Kidney (tissue), 14 donors: Measurements from ENCODE around the gene SELPLG. TPM values are rescaled to one million over a fixed set of nuclear protein-coding genes. Genes with fewer than 3 reads are reported as not detected.
A peak's percentile ranks its signal among the peaks of the same experiment; 100 is the strongest.

Experiments used
- DNase-seq, 5 donors: peaks; one replicate each; pipeline ENCODE4 v3.0.0-alpha.2; 2013 to 2020
- FAIRE-seq: peaks from 2 replicates; lab custom pipeline; 2012; peaks lifted over from hg19 to GRCh38; lab: Jason Lieb, UNC
- H3K27ac ChIP-seq, 2 donors: one replicate each; pipeline ENCODE4 v1.7.0; 2013; ENCODE audit warnings: low read depth in 2 of 2, low read length in 2 of 2, inconsistent platforms in 1 of 2
- H3K27me3 ChIP-seq: one replicate; pipeline ENCODE4 v1.7.1; 2013; ENCODE audit warnings: low read length, inconsistent platforms; ENCODE audit not compliant: control insufficient read depth, insufficient read depth
- H3K36me3 ChIP-seq, 3 donors: one replicate each; pipeline versions ENCODE4 v1.7.0 to v1.7.1; 2013; ENCODE audit warnings: low read length in 3 of 3, control low read depth in 1 of 3, inconsistent platforms in 1 of 3; ENCODE audit not compliant: insufficient read depth in 3 of 3, control insufficient read depth in 2 of 3
- H3K4me1 ChIP-seq, 3 donors: one replicate each; pipeline versions ENCODE4 v1.7.0 to v1.7.1; 2013; ENCODE audit warnings: low read length in 3 of 3, inconsistent platforms in 1 of 3, low read depth in 1 of 3; ENCODE audit not compliant: control insufficient read depth in 2 of 3, insufficient read depth in 2 of 3
- H3K4me3 ChIP-seq, 3 donors: one replicate each; pipeline versions ENCODE4 v1.7.0 to v1.8.1; 2013; ENCODE audit warnings: low read length in 3 of 3, control low read depth in 1 of 3, inconsistent platforms in 1 of 3
- H3K9ac ChIP-seq, 3 donors: one replicate each; pipeline versions ENCODE4 v1.7.0 to v1.7.1; 2013; ENCODE audit warnings: low read length in 3 of 3, control low read depth in 1 of 3, inconsistent platforms in 1 of 3
- H3K9me3 ChIP-seq, 3 donors: one replicate each; pipeline versions ENCODE4 v1.7.0 to v1.7.1; 2013; ENCODE audit warnings: low read length in 3 of 3, control low read depth in 1 of 3, inconsistent platforms in 1 of 3; ENCODE audit not compliant: control insufficient read depth in 2 of 3, insufficient read depth in 1 of 3
- CTCF ChIP-seq: IDR thresholded peaks from 3 replicates; pipeline ENCODE4 v1.5.1; 2012; ENCODE audit warnings: mild to moderate bottlenecking, moderate library complexity, borderline replicate concordance; ENCODE audit not compliant: insufficient read depth; ENCODE audit errors: extremely low read depth
- intact Hi-C: fragments of 100-400 bp; cut with DNase I; formaldehyde crosslinking; loops from one replicate; pipeline ENCODE4 v1.11.1; 2022
- polyA plus RNA-seq: library from polyadenylated mRNA; stranded (reverse); fragments of 350-450 nt; fragmentation: Illumina TruSeq; extraction: RNeasy Lipid Tissue Mini Kit (QIAGEN cat#74804); gene quantifications from one replicate; pipeline ENCODE4 v1.2.3, GENCODE V29; 2014; ENCODE audit warnings: low read depth, low replicate concordance; ENCODE audit not compliant: insufficient read depth
- total RNA-seq: library from RNA; stranded (reverse); fragmentation: NEBNext Ultra II Directional; extraction: Animal tissue kit (Norgen Biotek cat#: 25700); gene quantifications from one replicate; pipeline ENCODE4 v1.2.1, GENCODE V29; 2021
- donor health status: control.
- donor health status: control.
- donor health status: control.
- donor health status: control.
- donor health status: control.
- donor health status: DM: yes; HTN: yes; CAD: no.
- donor health status: Normal renal cell carcinoma (clear cell type).

SELPLG gene
- total and polyA plus RNA-seq, 2 donors from 2014 or later = 3.7 to 14.3 TPM

GRCh38 chr12:108597559-108598471, 35.9 kb downstream of the SELPLG start, which contains the start of gene TMEM119:
Gene TMEM119 (minus strand): TSS chr12:108598084. CDS start chr12:108592383, 5,701 bp downstream.
- intact Hi-C loops = no loop called here
- no peak for TF ChIP-seq CTCF
- H3K9ac ChIP-seq = peak within 1 kb of the TSS in 1 of 3 donors; percentile 82
- H3K4me3 ChIP-seq = peak within 1 kb of the TSS; percentile 8 to 93 (median 39)
- no peak for FAIRE-seq
- H3K36me3 ChIP-seq = no peaks in the 10 kb centered on the region
- H3K4me1 ChIP-seq = no peaks in the 10 kb centered on the region
- H3K27ac ChIP-seq = no peak within 1 kb of the TSS
- no peaks in the 10 kb centered on the region for H3K9me3 ChIP-seq
- DNase-seq = peak; percentile 62 to 87 (median 75)
- no peaks in the 10 kb centered on the region for H3K27me3 ChIP-seq

- no peak for TF ChIP-seq CTCF
- Histone ChIP-seq H3K9me3 (no peaks in the 10 kb centered on the region), H3K36me3 (no peaks in the 10 kb centered on the region), H3K27me3 (no peaks in the 10 kb centered on the region), H3K4me3 (peak overlapping the region; percentile 8 to 93 (median 39)), H3K9ac (peak overlapping the region in 2 of 3 donors; percentile 34 to 82), H3K4me1 (no peaks in the 10 kb centered on the region), H3K27ac (no peak overlapping the region)
- DNase-seq (peak in 1 of 5 donors; percentile 57), FAIRE-seq (no peak)
- intact Hi-C loops = no loop called here
These were observed 36.7 kb downstream of the SELPLG start for GRCh38 chr12:108596854-108597558.

- Histone ChIP-seq H3K4me1 (no peaks in the 10 kb centered on the region), H3K9me3 (no peaks in the 10 kb centered on the region), H3K4me3 (peak overlapping the region in 1 of 3 donors; percentile 56), H3K9ac (peak overlapping the region in 2 of 3 donors; percentile 34 to 44), H3K36me3 (no peaks in the 10 kb centered on the region), H3K27me3 (no peaks in the 10 kb centered on the region), H3K27ac (peak overlapping the region; percentile 32 to 41)
- no peak for TF ChIP-seq CTCF
- DNase-seq (peak in 1 of 5 donors; percentile 49), FAIRE-seq (no peak)
- intact Hi-C loops = no loop called here
These were observed 37.7 kb downstream of the SELPLG start for GRCh38 chr12:108595711-108596647.
